22Rv1 (cell line): ENCODE measurements around the gene NCF2.
"Not testable (repeated sequence)": the region's sequence is repeated elsewhere in the genome, so short reads cannot be mapped to it uniquely, and the experiment has no call there.

Experiments used
- H3K27ac ChIP-seq: fragments of 450-650 bp; 2 replicates; pipeline ENCODE4 v1.5.1; 2017
- ZFX ChIP-seq: fragments of 450-650 bp; IDR thresholded peaks from 2 replicates; pipeline ENCODE4 v1.6.1; 2017; ENCODE audit warnings: antibody characterized with exemption, borderline replicate concordance
- TF ChIP-seq, protein P1 (sequence below): fragments of 450-650 bp; IDR thresholded peaks from 2 replicates; pipeline ENCODE4 v1.5.1; 2017; ENCODE audit warnings: mild to moderate bottlenecking

NCF2 gene

GRCh38 chr1:183622884-183623785 is 32.9 kb upstream of the NCF2 start:
- H3K27ac ChIP-seq, result no peak overlapping the region
- TF ChIP-seq, protein P1, sequence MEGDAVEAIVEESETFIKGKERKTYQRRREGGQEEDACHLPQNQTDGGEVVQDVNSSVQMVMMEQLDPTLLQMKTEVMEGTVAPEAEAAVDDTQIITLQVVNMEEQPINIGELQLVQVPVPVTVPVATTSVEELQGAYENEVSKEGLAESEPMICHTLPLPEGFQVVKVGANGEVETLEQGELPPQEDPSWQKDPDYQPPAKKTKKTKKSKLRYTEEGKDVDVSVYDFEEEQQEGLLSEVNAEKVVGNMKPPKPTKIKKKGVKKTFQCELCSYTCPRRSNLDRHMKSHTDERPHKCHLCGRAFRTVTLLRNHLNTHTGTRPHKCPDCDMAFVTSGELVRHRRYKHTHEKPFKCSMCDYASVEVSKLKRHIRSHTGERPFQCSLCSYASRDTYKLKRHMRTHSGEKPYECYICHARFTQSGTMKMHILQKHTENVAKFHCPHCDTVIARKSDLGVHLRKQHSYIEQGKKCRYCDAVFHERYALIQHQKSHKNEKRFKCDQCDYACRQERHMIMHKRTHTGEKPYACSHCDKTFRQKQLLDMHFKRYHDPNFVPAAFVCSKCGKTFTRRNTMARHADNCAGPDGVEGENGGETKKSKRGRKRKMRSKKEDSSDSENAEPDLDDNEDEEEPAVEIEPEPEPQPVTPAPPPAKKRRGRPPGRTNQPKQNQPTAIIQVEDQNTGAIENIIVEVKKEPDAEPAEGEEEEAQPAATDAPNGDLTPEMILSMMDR, result peak; percentile 93
- TF ChIP-seq ZFX, result no peak

DNA sequence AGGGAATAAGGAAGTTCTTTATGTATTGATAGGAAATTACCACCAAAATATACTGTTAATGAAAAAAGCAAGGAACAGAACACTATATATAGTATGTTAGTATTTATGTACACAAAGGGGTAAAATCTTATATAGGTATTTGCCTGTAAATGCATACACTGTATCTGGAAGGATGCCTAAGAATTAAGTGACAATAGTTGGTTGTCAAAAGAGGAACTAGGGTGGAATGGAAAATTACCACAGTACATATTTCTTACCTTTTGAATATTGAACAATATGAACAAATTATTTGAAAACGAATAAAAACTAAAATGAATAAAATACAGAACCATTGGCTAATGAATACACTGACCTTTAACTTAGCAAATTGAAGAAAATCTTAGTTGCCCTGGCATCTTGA is 31.8 kb upstream of the NCF2 start:
- H3K27ac ChIP-seq, result no peak overlapping the region
- TF ChIP-seq, protein P1, result no peak
- TF ChIP-seq ZFX, result no peak

DNA sequence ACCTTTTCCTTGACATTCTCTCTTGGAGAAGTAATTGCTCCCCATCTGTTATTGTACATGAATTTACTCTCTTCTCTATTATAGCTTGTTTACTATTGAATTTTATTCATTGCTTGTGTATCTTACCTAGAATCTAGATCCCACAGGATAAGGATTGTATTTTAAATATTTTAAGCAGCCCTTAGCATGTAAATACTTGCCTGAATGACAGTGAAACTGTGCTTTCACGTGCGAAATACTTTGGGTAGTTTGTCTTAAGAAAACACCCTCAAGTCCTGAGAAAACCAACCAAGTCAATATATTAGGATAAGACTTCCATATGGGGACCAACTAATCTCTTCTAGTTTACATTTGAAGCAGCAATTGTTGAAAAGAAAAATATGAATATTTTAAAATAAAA is 30.1 kb upstream of the NCF2 start:
- H3K27ac ChIP-seq, result no peak overlapping the region
- TF ChIP-seq, protein P1, result no peak
- no peak for TF ChIP-seq ZFX

GRCh38 chr1:183619781-183620180 is 29.5 kb upstream of the NCF2 start:
- no peak for TF ChIP-seq ZFX
- TF ChIP-seq, protein P1, result no peak
- H3K27ac ChIP-seq, result no peak overlapping the region

DNA sequence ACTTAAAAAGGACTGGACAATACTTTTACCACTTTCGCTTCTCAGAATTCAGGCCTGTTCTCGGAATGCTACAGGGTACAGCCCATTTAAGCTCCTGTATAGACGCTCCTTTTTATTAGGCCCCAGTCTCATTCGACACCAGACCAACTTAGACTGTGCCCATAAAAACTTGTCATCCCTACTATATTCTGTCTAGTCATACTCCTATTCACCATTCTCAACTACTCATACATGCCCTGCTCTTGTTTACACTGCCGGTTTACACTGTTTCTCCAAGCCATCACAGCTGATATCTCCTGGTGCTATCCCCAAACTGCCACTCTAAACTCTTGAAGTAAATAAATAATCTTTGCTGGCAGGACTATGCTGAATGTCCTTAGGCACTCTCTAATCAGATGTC is 27.9 kb upstream of the NCF2 start:
- not testable (repeated sequence) for H3K27ac ChIP-seq

- H3K27ac ChIP-seq, result not testable (repeated sequence)
Measured at GRCh38 chr1:183612975-183613374, 22.7 kb upstream of the NCF2 start.

DNA sequence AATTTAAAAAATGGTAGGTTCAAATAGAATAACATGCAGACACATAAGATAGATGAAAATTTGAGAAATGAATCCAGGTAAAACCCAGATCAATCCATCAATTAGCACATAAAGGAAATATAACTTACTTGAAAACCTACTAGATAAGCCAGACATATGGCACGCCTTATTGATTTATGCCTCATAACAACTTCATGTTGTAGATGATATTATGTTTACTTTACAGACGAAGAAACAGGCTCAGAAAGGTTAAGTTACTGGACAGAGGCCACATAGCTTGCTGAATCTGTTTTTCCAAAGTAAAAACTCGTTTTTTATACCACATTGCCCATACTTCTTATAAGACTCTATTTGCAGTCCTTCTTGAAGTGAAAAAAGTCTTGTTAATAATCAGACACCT is 22.1 kb upstream of the NCF2 start:
- no peak for TF ChIP-seq ZFX
- TF ChIP-seq, protein P1, result no peak
- H3K27ac ChIP-seq, result no peak overlapping the region

GRCh38 chr1:183611021-183611420 is 20.8 kb upstream of the NCF2 start:
- TF ChIP-seq, protein P1, result no peak
- no peak for TF ChIP-seq ZFX
- no peak overlapping the region for H3K27ac ChIP-seq
